Stimulated activated CD8-positive, alpha-beta memory T cell treated with anti-CD3 and anti-CD28 coated beads, Interleukin-15, amount 100 ng/mL, for 4 hours (primary cell): ENCODE results near the gene POLR3H.

Experiments used
- DNase-seq, 2 donors: peaks; one replicate each; pipeline ENCODE4 v3.0.0-alpha.2; 2020; ENCODE audit warnings: low read depth in 2 of 2

POLR3H gene

DNA sequence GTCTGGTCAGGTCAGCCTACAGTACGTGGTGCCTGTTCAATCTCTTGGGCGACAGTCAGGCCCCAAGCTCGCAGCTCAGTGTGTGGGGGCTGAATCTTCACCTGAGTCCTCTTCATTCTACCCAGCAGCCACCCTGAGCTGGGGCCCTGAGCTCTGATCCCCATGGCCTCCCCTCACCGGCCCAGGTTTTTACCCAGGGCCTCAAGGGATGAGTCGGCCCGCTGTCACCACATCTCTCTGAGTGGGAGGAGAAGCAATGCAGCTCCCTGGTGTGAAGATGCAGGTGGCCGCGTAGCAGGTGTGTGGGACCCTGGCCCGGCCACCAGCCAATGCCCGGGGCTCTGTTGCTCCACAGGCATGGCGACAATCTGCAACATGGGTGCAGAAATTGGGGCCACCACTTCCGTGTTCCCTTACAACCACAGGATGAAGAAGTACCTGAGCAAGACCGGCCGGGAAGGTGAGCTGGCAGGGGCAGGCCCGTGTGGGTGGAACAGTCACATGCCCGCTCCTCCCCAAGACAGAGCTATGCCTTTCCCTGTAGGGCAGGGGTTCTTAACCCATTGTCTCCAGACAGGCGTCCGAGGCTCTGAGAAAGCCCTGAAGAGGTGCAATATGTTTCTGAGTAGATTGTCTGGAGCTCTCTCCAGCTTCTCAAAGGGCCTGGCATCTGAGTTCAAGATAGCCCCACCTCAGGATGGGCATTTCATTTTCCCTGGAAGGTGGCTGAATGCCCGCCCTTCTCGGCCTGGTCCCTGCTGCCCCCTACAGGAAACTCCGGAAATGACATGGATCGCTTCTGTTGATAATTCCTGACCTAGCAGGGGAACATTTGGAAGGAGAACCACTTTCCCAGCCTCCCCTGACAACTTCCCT lies 26.9 kb downstream of the POLR3H start:
- no peak for DNase-seq

DNA sequence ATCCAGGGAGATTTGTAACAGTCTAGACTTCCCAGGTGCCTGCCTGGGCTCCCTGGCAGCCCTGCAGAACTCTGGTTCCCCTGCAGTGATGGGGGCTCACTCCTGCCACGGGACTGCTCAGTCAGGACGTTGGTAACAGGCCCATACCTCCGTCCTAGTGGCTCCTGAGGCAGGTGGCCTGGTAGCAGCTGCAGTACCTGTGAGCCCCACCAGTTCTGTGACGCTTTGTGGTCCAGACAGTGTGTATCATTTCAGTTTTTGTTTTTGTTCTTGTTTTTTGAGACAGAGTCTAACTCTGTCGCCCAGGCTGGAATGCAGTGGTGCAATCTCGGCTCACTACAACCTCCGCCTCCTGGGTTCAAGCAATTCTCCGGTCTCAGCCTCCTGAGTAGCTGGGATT lies 27.8 kb downstream of the POLR3H start:
- DNase-seq: no peak

DNA sequence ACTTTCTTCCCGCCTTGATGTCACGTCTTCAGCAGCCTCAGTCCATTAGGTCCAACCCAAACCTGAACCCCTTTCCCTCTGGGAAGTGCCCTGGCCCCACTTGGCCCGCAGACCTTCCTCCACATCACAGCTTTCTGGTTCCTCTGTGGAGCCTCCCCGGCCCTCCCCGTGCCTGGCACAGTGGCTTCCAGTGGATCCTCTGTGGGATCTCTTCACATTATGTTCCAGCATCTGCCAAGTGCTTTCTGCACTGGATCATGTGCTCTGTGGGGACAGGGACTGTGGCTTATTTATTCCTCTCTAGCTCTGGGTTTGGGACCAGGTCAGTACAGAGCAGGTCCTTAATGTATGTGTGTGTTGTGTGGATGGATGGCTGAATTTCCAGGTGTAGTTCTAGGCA lies 30.9 kb downstream of the POLR3H start:
- DNase-seq: no peak

DNA sequence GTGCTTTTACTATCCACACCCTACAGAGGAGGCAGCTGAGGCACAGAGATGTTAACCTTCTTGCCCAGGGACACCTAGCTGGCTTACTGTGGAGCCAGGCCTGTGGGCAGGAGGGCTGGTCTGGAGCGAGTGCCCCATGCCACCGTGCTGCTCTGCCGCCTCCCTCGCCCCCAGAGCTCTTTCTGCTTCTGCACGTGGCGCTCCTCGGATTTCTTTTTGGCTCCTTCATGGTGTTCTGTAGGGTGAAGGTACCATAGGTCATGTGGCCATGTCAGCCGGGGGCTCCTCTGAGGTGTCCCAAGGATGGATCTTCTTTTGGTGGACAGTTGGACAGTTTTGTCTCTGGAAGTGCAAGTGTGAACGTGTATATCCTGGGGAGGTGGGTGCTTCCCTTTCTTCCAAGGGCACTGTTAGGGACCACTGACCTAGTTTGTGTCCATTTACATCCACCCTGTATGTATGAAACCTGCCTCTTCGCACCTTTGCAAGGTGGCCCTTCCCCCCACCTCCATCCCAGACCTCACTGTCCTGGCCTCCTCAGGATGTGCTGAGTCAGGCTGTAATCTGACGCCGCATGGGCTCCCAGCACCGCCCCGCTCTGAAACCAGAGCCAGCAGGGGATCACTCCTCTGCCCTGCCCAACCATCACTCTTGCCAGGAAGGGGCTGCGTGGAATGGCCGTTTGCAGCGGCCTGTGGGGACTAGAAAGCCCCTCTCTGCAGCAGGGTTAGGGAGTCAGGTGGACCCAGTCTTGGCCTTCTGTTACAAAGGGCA lies 31.7 kb downstream of the POLR3H start:
- no peak for DNase-seq

DNA sequence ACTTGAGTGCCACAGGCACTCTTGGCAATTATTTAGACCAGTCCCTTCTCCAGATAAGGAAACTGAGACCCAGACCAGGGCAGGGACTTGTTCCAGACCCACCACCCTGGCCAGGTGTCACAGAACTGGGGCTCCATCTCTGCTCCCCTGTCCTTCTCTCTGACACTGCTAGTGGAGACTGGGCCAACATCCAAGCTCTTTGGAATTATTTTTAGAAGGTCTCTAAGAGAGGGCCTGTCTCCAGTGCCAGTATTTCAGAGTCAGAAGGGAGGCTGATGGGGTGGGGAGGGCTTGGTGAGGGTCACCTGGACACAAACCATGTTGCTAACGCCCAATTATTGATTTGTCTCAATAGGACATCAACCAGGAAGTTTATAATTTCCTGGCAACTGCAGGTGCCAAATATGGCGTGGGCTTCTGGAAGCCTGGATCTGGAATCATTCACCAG lies 32.7 kb downstream of the POLR3H start:
- DNase-seq: no peak

DNA sequence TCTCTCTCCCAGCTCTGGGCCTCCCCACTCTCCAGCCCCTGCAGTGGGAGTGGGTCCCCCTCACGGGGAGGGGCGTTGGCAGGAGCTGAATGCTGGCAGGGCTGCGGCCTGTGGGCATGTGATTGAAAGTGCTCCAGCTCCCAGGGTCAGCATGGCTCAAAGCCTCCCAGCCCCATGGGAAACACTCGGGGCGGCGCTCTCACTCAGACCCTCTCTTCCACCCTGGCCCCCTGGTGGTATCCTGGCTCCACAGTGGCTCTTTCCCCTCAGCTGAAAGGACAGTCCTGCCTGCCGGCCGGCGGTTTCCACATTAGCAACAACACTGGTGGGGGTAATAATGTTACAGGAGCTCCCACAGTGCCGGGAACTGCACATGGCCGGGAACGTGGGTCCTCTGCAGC lies 35.5 kb downstream of the POLR3H start:
- DNase-seq: no peak

DNA sequence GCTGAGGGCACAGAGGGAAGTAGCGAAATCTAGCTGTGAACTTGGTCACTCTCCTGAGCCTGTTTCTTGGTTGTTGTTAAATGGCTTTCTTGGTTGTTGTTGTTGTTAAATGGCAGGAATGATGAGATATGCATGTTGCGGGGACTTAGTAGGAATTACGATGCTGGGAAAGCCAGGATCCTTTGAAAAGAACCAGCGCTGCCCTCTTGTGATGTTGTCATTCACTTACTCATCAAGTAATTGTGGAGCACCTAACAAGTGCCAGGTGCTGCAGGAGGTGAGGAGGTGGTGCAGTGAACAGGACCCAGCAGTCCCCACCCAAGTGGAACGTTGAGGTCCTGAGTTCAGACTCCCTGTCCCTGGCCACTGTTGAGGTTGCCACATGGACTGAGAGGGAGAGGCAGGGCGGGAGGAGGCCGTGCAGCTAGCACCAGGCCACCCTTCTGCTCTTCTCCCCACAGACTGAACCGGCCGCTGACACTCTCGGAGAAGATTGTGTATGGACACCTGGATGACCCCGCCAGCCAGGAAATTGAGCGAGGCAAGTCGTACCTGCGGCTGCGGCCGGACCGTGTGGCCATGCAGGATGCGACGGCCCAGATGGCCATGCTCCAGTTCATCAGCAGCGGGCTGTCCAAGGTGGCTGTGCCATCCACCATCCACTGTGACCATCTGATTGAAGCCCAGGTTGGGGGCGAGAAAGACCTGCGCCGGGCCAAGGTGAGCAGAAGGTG lies 36.8 kb downstream of the POLR3H start:
- no peak for DNase-seq

DNA sequence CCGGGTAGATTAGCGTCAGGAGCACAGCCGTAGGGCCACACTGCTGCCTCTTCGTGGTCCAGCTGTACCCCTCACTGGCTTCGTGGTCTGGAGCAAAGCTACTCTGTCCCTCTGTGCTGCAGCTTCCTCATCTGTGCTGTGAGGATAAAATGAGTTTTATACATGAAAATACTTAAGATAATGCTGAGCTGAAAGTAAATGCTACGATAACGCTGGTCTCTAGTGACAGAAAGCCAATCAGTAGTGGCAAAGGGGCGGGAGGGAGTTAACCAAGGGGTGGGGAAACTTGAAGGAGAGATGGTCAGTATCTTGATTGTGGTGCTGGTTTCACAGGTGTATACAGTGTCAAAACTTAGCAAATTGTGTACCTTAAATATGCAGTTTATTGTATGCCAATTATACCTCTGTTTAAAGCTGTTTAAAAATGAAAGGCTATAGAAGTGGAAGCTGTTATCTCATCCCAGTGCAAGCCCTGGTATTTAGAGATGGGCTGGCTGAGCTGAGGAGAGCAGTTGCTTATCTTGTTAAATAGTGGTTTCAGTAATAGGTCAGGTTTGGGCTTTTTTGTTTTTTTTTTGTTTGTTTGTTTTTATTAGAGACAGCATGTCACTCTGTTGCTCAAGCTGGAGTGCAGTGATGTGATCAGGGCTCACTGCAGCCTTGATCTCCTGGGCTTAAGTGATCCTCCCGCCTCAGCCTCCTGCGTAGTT lies 38.6 kb downstream of the POLR3H start:
- DNase-seq: no peak

DNA sequence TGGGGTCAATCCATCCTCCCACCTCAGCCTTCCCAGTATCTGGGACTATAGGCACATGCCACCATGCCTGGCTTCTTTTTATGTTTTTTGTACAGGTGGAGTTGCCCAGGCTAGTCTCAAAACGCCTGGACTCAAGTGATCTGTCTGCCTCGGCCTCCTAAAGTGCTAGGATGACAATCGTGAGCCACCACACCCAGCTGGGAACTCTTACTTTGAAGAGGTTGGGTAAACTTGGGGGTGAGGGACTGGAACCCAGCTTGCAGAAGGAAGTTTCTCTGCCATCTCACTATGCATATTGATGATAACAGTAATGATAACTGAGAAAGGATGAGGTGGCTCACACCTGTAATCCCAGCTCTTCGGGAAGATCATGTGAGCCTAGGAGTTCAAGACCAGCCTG lies 39.5 kb downstream of the POLR3H start:
- DNase-seq: no peak

DNA sequence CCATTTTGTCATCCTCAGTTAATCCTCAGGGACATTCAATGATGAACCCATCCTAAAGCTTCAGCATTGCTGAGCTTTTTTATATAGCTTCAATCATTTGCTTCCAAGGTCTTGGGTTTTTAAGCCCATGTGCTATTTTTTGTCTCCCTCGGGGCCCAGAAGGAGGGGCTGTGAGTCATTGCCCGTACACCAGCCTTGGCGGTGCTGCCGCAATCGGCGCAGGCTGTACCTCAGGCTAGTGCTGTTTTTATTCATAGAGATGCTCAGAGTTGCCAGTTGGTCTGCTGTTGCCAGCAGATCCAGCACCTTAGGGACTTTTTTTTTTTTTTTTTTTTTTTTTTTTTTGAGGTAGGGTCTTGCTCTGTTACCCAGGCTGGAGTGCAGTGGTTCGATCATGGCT lies 39.9 kb downstream of the POLR3H start:
- no peak for DNase-seq

DNA sequence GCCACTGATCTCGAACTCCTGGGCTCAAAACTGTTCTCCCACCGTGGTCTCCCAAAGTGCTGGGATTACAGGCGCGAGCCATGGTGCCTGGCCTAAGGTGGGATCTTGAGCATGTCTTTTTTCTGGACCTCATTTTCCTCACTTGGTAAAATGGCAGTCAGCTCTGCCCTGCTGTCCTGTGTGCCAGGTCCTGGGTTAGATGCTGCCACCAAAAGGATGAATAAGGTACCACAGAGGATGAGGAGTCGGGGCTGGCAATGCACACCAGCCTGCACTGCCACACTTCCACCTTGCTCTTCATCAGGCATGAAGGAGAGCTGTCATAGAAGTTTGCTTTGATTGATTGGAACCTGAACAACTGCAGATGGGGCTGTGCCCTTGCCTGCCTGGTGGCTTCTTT lies 43.1 kb downstream of the POLR3H start:
- no peak for DNase-seq

DNA sequence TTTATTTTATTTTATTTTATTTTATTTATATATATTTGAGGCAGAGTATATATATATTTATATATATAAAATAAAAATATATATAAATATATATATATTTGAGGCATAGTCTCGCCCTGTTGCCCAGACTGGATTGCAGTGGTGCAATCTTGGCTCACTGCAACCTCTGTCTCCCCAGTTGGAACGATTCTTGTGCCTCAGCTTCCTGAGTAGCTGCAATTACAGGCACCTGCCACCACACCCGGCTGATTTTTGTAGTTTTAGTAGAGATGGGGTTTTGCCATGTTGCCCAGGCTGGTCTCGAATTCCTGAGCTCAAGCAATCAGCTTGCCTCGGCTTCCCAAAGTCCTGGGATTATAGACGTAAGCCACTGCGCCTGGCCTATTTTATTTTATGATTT lies 44.0 kb downstream of the POLR3H start:
- no peak for DNase-seq

DNA sequence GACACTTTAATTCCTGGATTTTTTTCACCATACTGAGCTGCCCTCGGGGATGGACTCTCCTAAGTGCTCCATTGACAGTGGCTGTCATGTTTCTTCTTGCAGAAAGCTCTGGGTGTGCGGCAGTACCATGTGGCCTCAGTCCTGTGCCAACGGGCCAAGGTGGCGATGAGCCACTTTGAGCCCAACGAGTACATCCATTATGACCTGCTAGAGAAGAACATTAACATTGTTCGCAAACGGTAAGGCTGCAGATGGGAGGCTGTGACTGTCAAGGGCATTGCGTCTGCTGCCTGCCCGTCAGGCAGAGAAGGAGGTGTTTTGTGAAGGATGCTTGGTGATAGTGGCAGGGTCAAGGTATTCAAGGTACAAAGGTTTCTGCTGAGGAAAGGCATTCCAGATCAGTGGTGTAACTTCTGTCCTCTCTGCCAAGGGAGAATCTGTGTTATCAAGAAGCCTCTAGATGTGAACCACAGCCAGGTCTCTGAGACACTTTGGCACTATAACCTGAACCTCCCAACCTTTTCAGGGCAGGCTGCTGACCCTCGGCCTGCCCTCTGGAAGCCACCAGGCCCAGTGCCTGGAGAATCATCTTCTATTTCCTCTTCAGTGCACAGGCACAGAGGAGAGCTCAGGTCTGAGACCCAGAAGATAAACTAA lies 44.5 kb downstream of the POLR3H start:
- DNase-seq: no peak

DNA sequence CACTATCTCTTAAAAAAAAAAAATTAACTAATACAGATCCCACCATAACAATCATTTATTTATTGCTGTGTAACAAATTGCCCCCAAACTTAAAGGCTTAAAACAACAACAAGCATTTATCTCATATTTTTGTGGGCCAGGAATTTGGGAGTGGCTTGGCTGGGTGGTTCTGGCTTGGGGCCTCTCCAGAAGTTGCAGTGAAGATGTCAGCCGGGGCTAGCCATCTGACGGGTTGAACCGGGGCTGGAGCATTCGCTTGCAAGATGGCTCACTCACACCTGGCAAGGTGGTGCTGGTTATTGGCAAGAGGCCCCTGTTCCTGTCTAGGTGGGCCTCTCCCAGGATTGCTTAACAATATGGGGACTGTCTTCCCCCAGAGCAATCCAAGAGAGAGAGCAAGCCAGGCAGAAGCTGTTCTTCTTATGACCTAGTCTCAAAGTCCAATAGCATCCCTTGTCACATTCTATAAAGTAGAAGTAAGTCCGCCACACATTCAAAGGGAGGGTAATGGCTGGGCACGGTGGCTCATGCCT lies 45.9 kb downstream of the POLR3H start:
- DNase-seq: no peak

DNA sequence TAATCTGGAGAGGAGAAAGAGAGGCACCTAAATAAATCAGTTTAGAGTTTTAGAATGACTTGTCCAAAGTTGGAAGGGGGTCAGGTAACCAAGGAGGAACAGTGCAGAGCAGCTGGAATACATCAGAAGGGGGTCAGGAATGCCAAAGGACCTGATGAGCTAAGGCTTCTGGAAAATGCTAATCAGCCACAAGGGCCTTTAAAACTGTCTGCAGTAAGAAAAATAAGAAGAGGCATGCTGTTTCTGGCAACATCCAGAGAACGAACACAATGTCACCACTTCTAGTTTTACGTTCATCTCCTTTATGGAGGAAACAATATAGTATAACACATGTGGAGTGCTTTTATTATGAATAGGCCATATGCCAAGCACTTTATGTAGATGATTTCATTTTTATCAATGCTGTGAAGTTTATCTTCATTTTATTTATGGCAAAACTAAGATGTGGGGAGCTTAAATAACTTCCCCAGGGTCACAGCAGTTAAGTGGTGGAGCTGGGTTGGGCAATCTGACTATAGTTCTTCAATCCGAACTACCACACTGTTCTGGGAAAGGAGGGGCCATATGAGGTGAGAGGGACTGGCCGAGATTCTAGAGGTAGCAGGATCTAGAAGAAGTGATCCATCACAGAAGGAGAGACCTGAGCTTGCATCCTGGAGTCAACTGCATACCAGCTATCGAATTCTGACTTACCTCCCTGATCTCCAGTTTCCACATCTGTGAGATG lies 52.7 kb downstream of the POLR3H start:
- DNase-seq: no peak

DNA sequence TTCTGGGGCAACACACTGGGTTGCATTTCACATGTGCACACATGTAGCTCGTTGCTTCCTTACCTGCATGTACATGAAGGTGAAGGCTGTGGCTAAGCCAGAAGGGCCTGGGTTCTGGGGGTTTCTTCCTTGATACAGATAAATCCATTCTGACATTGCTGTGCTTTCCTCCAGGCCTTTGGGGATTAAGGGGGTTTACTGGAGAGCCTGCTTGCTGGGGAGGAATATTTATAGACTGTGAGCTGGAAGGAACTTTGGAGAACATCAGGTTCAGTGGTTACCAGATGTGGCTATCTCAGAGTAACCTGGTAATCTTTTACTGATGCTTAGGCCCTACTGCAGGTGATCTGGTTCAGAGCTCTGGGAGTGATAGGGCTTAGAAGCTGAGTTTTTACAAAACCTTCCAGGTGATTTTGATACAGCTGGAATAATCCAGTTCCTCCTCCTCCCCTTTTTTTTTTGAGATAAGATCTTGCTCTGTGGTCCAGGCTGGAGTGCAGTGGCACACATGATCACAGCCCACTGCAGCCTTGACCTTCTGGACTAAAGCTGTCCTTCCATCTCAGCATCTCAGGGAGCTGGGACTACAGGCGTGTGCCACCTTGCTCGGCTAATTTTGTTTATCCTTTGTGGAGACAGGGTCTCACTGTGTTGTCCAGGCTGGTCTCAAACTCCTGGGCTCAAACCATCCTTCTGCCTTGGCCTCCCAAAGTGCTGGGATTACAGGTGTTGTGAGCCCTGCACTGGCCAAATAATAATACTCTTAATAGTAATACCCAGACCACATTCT lies 55.5 kb downstream of the POLR3H start:
- no peak for DNase-seq

DNA sequence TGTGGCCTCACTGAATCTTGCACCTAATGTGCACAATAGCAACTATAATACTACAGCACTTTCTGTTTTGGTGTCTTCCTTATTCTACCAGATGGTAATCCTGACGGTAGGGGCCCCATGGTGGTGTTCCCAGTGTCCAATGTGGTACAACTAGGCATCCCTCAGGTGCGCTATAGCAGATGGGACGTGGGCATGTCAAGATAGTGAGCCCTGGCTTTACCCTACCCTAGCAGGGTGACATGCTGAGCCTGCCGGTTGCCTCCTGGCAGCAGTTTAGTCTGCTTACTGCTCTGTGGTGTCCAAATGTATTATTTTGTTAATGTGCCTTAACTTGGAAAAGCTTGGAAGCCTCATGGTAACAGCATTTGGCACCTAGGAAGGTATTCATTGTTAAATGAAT lies 56.2 kb downstream of the POLR3H start:
- no peak for DNase-seq

DNA sequence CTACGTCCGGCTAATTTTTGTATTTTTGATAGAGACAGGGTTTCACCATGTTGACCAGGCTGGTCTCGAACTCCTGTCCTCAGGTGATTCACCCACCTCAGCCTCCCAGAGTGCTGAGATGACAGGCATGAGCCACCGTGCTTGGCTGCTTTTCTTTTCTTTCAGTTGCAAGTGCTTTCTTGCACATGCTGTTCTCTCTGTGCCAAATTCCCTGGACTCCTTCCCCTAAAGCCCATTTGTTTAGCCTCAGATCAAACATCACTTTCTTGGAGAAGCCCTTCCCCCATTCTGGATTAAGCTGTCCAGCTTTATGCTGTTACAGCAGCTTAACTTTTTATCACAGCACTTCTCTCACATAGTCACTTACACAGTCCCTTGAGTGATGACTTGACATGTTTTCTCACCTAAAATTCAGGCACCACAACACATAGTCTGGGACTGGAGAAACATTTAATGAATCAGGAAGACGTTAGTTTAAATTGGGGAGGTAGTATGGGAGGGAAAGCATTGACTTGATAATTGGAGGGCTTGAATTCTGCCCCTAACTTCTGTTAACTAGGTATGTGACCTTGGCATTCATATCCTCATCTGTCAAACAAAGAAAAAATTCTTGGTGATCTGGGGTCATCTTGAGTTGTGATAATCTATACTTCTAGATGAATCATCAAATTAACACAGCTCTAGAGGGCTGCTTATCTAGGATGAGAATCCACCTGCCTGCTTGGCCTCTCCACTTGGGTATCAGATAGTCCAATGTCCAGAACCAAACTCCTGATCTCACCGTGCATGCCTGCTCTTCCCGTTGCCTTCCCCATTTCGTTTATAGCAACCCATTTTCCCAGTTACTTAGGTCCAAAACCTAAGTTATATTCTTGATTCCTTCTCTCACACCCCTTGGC lies 57.0 kb downstream of the POLR3H start:
- no peak for DNase-seq
